Heart left ventricle (tissue), 13 donors: ENCODE results near the gene COX14.

Source experiments
- POLR2A ChIP-seq, 2 donors: fragments of 450-650 bp; IDR thresholded peaks; one replicate each; pipeline ENCODE4 v1.6.1; 2017; ENCODE audit warnings: antibody characterized with exemption in 2 of 2, mild to moderate bottlenecking in 2 of 2, moderate library complexity in 2 of 2
- TF ChIP-seq, protein P1 (sequence below), 12 donors: fragments of 200-600 bp; sonication (generic) in 4 of 12; IDR thresholded peaks; one replicate each; pipeline versions ENCODE4 v1.5.0 to v1.8.0; 2018 to 2022; ENCODE audit warnings: antibody characterized with exemption in 12 of 12, mild to moderate bottlenecking in 5 of 12
- donor health status: ischemic (EF 13 %, LVEDD 7.1; RV severe dilation, severe dysfunction).
- donor health status: DM: no; HTN: yes; CAD: no.
- donor health status: DM: no; HTN: no; CAD: no.
- donor health status: ischemic (EF 25% LVEDD 6.9; RV normal size, moderate dysfunction).
- donor health status: ischemic (EF 25% LVEDD 5.7; RV mildly dilated, moderate dysfunction).
- donor health status: ischemic (EF 35%, LVEDD 5.7; RV mildly dilated, moderate dysfunction).
- donor health status: nonischemic (EF 11% LVEDD 7.7; RV severe dilation, severe dysfunction).
- donor health status: DM: yes; HTN: yes; CAD: no.
- donor health status: PGD.
- donor health status: ischemic (EF 29% LVEDD 5.4; RV normal size, mild dysfunction).
- donor health status: nonischemic (EF 23%, LVEDD 6.1; RV moderate dilation, normal function).

DNA sequence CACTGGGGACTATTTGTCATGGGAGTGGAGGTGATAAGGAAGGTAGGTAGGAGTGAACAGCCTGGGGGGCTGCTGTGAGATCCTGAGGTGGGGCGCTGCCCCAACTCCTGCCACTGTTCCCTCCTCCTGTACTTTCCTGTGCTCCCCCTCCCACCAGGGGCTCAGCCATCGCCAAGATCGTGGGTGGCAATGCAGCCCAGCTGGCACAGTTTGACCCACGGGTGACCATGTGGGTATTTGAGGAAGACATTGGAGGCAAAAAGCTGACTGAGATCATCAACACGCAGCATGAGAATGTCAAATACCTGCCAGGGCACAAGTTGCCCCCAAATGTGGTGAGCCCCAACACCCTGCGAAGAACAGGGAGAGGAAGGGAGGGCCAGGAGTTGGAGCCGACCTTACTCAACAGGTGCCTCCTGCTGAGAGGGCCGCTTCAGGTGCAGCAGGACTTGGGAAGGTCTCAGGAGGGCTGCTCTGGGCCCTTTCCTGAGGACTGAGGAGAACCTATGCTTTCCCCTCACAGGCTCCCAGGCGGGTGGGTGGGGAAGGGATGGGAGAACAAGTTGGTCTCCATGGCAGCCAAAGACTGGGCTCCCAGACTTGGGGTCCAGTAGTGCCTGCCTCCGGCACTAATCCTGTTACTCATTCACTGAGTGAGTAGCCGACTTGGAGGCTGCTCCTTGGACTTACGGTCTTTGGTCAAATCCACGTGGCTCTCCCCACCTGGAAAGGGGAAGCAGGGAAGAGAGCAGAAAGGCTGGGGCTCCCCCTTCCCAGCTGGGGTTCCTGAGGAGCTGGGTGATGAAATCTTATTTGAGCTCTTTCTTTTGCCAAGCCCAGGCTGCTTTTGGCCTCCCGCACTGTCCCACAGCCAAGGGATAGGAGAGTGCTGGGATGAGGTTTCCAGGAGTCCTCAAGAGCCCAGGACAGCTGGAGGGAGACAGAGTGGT, 7.3 kb upstream of the COX14 start:
- TF ChIP-seq, protein P1, sequence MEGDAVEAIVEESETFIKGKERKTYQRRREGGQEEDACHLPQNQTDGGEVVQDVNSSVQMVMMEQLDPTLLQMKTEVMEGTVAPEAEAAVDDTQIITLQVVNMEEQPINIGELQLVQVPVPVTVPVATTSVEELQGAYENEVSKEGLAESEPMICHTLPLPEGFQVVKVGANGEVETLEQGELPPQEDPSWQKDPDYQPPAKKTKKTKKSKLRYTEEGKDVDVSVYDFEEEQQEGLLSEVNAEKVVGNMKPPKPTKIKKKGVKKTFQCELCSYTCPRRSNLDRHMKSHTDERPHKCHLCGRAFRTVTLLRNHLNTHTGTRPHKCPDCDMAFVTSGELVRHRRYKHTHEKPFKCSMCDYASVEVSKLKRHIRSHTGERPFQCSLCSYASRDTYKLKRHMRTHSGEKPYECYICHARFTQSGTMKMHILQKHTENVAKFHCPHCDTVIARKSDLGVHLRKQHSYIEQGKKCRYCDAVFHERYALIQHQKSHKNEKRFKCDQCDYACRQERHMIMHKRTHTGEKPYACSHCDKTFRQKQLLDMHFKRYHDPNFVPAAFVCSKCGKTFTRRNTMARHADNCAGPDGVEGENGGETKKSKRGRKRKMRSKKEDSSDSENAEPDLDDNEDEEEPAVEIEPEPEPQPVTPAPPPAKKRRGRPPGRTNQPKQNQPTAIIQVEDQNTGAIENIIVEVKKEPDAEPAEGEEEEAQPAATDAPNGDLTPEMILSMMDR (IDR thresholded peaks at IDR 0.05) = no peak
- TF ChIP-seq POLR2A (IDR thresholded peaks at IDR 0.05) = no peak
